HCT116 (cell line): ENCODE measurements around the gene PTPA. TPM values are rescaled to one million over a fixed set of nuclear protein-coding genes. Genes with fewer than 3 reads are reported as not detected.

Experiments used
- CBX3 ChIP-seq: IDR thresholded peaks from 2 replicates; pipeline ENCODE4 v1.6.1; 2012; ENCODE audit warnings: low read depth
- EZH2phosphoT487 ChIP-seq: fragments of 200-600 bp; IDR thresholded peaks from 2 replicates; pipeline ENCODE4 v1.6.1; 2018; ENCODE audit warnings: antibody characterized with exemption, borderline replicate concordance
- SRF ChIP-seq: IDR thresholded peaks from 2 replicates; pipeline ENCODE4 v1.6.1; 2012; ENCODE audit warnings: low read depth
- TCF7L2 ChIP-seq: IDR thresholded peaks from 2 replicates; pipeline ENCODE4 v1.7.0; 2011; ENCODE audit warnings: borderline replicate concordance, inconsistent platforms; ENCODE audit not compliant: insufficient read depth, insufficient read length; ENCODE audit errors: extremely low read depth
- ZNF274 ChIP-seq: fragments of 200-500 bp; sonication (Bioruptor generic); IDR thresholded peaks from 2 replicates; pipeline ENCODE4 v1.6.1; 2014; ENCODE audit warnings: mild to moderate bottlenecking, low read depth, low read length, inconsistent platforms
- total RNA-seq: library from RNA; stranded (reverse); gene quantifications from one replicate; pipeline ENCODE4 v1.2.1, GENCODE V29; 2021; ENCODE audit not compliant: unreplicated experiment
- TF ChIP-seq, protein P1 (sequence below): IDR thresholded peaks from 2 replicates; pipeline ENCODE4 v1.6.1; 2012; ENCODE audit warnings: low read depth
- TF ChIP-seq, protein P2 (sequence below), 3 experiments: fragments of 200-600 bp in 1 of 3; sonication (generic) in 1 of 3; IDR thresholded peaks in 2 of 3; conservative IDR thresholded peaks in 1 of 3; 2 replicates each; pipeline ENCODE4 v1.5.1; 2012 to 2017; ENCODE audit warnings: low read depth in 2 of 3, low read length in 2 of 3, antibody characterized with exemption in 1 of 3, borderline replicate concordance in 1 of 3, control low read depth in 1 of 3, mild to moderate bottlenecking in 1 of 3, mixed read lengths in 1 of 3, mixed run types in 1 of 3, moderate library complexity in 1 of 3; ENCODE audit not compliant: insufficient read depth in 1 of 3

The PTPA gene
- total RNA-seq, 1 experiment from 2014 or later, result 177 TPM

DNA sequence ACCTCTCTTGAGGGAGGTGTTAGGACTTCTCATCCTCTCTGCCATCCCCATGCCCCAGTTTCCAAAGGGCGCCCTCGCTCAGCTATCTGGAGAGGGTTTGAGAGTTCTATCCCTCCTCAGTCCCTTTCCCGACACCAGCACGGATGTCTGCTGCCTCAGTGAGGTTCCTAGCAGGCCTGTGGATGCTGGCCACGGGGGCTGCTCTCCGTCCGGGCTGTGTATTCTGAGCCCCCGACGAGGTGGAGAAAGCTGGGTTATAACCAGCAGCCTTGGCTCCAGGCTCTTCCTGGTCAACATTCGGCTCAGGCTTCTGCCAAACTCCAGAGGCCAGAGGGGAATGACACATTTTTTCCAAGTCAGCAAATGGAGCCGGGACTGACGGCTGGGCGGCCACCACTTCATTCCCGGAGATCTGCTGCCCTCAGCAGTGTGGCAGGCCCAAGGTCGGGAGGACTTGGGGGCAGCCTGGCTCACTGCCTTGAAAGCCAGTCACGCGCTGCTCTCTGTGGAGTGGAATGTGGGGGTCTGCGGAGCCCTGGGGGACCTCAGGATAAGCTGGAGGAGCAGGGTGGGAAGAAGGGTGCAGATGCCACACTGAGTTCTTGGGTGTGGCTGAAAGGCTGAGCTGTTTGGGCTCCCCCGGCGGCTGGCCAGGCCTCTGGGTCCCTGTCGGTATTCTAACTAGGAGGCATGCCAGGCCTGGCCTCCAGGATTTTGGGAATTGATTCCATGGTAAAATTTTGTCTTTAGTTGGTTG is 27.4 kb downstream of the PTPA start (continued):
- TF ChIP-seq ZNF274, result no peak
- TF ChIP-seq, protein P1, sequence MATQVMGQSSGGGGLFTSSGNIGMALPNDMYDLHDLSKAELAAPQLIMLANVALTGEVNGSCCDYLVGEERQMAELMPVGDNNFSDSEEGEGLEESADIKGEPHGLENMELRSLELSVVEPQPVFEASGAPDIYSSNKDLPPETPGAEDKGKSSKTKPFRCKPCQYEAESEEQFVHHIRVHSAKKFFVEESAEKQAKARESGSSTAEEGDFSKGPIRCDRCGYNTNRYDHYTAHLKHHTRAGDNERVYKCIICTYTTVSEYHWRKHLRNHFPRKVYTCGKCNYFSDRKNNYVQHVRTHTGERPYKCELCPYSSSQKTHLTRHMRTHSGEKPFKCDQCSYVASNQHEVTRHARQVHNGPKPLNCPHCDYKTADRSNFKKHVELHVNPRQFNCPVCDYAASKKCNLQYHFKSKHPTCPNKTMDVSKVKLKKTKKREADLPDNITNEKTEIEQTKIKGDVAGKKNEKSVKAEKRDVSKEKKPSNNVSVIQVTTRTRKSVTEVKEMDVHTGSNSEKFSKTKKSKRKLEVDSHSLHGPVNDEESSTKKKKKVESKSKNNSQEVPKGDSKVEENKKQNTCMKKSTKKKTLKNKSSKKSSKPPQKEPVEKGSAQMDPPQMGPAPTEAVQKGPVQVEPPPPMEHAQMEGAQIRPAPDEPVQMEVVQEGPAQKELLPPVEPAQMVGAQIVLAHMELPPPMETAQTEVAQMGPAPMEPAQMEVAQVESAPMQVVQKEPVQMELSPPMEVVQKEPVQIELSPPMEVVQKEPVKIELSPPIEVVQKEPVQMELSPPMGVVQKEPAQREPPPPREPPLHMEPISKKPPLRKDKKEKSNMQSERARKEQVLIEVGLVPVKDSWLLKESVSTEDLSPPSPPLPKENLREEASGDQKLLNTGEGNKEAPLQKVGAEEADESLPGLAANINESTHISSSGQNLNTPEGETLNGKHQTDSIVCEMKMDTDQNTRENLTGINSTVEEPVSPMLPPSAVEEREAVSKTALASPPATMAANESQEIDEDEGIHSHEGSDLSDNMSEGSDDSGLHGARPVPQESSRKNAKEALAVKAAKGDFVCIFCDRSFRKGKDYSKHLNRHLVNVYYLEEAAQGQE, result no peak
- no peak for TF ChIP-seq TCF7L2
- TF ChIP-seq CBX3, result no peak
- no peak for TF ChIP-seq SRF
- TF ChIP-seq, protein P2, sequence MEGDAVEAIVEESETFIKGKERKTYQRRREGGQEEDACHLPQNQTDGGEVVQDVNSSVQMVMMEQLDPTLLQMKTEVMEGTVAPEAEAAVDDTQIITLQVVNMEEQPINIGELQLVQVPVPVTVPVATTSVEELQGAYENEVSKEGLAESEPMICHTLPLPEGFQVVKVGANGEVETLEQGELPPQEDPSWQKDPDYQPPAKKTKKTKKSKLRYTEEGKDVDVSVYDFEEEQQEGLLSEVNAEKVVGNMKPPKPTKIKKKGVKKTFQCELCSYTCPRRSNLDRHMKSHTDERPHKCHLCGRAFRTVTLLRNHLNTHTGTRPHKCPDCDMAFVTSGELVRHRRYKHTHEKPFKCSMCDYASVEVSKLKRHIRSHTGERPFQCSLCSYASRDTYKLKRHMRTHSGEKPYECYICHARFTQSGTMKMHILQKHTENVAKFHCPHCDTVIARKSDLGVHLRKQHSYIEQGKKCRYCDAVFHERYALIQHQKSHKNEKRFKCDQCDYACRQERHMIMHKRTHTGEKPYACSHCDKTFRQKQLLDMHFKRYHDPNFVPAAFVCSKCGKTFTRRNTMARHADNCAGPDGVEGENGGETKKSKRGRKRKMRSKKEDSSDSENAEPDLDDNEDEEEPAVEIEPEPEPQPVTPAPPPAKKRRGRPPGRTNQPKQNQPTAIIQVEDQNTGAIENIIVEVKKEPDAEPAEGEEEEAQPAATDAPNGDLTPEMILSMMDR (IDR thresholded peaks at IDR 0.05 in 2 of 3, conservative IDR thresholded peaks at IDR 0.05 in 1 of 3; ENCODE audit: borderline replicate concordance in 1 of 3, insufficient read depth in 1 of 3, low read depth in 2 of 3, low read length in 2 of 3), result no peak
- TF ChIP-seq EZH2phosphoT487, result no peak
